Measurements from ENCODE around the gene TVP23A.
A peak's percentile ranks its signal among the peaks of the same experiment; 100 is the strongest.
"Not testable (repeated sequence)": the region's sequence is repeated elsewhere in the genome, so short reads cannot be mapped to it uniquely, and the experiment has no call there.

TVP23A gene

DNA sequence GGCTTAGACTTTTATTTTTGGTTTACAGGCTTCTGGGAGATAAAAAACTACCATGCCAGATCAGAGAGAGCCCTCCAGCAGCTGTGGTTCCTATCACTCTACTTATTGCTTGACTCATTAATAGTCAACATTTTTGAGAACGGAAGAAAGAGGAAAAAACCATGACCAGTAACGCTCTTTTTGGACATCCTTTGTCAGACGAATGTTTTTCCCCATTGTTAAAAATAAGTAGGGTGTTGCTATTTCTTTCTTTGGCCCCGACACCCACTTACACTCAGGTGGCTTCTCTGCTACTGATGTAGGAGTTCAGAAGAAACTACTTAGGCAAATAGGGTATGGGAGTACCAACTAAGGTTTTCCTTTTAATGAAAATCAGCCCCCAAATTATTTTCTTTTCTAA, 27.5 kb downstream of the TVP23A start:
- DNase-seq, result no peak

DNA sequence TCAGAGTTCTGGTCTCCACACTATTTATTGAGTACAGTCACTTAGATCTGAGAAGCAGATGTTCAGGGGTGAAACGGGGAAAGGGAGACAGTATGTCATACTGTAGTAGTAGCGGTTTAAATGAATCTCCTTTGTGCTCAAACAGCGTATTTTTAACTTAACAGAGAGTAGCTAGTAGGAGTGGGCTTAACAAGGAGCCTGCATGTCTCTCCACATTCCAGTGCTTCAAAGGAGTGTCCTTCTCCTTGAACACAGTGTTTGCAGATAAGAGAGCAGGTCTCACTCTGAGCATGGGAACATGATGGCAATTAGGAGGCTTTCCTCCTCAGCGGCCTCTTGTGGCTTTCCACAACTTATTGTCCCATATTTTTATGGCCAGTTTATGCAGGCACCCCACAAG, 30.0 kb downstream of the TVP23A start:
- DNase-seq, result not testable (repeated sequence)

DNA sequence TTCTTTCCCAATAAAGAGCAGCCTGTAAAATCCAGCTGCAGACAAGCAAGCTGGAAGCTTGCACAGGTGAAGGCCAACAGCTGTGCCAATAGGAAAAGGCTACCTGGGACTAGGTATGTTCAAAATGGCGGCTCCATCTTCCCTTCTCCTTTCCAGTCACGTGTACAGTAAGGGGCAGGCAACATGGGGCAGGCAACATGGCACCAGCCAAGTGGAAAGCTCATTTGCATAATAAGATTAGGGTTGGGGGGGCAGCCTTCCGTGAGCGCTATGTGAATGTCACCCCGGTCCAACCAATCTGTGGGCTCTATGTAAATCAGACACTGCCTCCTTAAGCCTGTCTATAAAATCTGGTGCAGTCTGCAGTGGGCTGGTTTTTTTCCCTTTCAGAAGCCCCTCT, 31.3 kb downstream of the TVP23A start:
- no peak for DNase-seq

DNA sequence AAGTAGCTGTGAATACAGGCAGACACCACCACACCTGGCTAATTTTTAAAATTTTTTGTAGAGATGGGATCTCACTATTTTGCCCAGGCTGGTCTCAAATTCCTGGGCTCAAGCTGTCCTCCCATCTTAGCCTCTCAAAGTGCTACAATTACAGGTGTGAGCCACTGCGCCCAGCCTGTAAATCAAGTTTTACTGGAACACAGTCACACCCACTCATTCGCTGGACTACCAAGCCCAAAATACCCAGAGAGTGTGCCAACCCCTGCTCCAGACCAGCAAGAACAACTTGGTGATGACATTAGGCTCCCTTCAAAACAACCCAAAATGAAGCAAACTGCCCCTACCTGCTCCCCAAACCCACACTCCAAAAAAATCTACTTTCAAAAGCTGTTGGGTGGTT, 36.0 kb downstream of the TVP23A start:
- no peak for DNase-seq

DNA sequence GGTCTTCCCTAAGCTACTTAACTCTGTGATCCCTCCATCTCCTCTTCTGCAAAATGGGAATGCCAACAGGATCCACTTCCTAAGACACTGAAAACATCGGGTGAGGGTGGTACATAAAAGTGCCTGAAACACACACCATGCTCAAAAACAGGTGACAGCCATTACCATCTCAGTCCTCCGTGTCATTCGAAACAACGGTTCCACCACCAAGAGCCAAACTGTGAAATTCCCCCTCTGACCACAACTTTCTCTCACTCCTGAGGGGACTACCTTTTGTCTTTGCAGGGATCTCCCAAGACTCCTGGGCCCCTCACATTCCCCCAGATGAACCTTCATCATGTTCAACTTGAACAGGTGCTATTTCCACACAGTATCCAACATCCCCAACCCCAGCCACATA, 38.0 kb downstream of the TVP23A start:
- DNase-seq, result no peak

DNA sequence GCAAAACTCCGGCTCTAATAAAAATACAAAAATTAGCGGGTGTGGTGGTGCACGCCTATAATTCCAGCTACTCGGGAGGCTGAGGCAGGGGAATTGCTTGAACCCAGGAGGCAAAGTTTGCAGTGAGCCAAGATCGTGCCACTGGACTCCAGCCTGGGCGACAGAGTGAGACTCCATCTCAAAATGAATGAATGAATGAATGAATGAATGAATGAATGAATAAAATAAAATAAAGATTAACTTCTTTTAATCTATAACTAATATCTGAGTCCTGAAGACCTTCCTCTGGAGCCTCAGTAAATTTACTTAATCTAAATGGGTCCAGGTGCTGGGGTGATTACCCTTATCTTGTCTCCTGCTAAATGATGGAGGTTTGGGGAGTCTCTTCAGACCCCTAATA, 38.7 kb downstream of the TVP23A start:
- not testable (repeated sequence) for DNase-seq

DNA sequence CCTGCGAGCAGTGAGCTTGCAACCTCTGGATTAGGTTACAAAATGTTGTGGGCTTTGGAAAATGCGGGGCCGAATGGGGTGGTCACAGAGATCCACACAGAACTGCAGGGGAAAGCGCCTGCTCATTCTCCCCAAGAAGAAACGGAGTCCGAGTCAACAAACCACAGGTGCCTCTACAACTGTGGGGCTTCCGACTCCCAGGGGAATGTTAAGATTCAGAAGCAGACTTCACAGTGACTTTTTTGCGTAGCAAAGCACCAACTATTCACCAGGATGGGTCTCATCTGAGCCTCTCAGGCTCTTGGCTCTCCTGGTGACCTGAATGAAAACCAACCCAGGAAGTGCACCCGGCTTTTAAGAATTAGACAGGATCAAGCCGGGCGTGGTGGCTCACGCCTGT, 41.2 kb downstream of the TVP23A start:
- no peak for DNase-seq

DNA sequence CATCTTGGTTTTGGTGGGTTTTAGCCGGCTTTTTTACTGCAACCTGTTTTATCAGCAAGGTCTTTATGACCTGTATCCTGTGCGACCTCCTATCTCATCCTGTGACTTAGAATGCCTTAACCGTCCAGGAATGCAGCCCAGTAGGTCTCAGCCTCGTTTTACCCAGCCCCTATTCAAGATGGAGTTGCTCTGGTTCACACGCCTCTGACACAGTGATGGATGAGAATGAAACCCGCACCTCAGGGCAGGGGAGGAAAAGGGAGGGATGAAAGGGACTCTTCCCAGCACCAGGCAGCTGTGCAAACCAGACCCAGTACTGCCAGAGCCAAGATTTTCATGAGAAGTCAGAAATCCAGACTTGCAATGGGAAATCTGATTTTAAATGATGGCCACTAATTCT, 41.7 kb downstream of the TVP23A start:
- not testable (repeated sequence) for DNase-seq

DNA sequence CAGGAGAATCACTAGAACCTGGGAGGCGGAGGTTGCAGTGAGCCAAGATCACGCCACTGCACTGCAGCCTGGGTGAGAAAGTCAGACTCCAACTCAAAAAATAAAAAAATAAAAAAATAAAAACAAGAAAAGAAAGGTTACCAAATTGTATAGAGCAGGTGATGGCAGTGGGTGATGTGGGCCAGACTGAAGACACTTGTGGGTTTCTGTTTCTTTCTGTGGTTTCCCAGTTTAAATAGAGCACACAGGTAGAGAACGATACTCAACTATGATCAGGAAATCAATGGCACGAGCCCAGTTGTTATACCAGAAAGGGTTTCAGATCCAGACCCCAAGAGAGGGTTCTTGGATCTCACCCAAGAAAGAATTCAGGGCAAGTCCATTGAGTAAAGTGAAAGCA, 42.3 kb downstream of the TVP23A start:
- DNase-seq, result peak in 2 of 5 experiments; percentile 69 to 79

DNA sequence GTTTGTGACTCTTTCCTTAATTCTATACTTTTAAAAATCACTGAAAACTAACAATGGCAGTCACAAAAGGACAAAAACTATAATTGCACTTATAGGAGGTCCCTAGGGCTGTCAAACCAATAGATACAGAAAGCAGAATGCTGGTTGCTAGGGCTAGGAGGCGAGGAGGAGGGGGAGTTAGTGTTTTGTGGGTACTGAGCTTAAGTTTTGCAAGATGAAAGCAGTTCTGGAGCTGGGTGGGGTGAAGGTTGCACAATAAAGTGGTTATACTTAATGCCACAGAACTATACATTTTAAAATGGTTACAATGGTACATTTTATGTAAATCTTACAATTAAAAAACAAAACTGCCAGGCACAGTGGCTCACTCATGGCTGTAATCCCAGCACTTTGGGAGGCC, 47.7 kb downstream of the TVP23A start:
- peak in 2 of 5 experiments; percentile 44 to 68 for DNase-seq

DNA sequence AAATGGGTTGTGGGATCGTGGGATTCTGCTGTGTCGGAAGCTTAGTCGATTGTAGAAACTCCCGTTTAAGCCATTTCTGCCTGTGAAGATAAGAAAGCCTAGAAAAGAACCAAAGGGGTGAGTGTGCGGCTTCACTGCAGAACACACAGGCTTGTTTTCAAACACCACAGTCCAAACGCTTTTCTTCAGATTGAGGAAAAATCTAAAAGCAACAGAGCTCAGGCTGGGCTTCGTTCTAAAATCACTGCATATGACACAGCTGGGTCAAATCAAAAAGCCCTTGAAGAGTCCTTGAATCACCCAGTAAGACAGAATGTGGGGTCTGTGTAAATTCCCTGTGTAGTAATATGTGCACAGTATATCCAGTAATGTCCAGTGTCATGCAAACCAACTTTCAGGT, 49.2 kb downstream of the TVP23A start:
- no peak for DNase-seq

DNA sequence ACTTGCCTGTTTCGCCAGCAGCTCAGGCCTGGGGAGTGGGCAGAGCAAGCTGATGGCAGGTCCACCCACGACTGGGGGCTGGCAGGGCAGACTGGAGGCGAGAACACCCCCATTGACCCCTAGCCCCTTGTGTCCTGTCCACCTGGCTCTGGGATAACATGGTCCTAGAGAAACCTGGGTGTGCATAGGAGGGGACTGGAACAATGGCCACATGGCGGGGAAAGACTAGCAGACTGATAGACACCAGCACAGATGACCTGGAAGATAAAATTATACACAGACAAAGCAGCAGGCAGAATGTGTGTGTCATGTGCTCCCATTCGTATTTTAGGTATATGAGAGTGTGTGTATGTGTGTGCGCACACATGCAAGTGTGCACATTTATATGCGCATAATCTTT, 51.5 kb downstream of the TVP23A start:
- no peak for DNase-seq

DNA sequence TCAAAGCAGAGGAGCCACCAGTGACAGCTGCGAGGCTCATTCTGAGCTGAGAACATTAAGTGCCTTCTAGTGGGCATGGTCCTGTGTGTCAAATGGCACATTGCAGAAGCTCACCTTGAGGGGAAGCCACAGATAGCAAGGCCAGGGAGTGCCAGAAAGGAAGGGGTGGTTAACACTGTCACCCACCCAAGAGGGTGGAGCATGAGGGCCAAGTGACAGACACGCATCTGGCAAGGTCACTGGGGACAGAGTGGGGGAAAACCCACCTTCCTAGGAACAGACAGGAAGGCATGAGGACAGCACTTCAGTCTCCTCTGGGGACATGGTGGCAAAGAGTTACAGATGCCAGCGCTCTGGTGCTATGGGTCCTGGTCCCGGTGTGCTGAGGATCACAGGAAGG, 52.8 kb downstream of the TVP23A start:
- DNase-seq, result peak in 2 of 5 experiments; percentile 38 to 78

DNA sequence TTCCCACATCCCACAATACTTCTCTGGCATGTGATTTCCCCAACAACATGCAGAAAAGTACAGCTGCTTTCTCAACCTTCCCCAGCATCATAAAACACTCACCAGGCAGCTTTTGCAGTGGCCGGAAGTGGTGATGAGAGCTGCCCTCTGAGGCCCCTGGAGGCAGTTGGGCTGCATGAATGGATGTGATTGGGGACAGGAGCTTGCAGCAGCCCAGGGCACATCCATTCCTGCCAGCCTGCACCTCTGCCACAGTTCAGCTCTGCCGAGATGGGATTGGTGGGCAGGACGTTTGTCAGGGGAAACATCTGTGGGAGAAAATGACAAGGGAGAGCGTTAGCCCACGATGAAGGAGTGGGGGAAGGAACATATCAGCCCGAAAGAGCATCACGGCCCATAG, 55.1 kb downstream of the TVP23A start:
- no peak for DNase-seq

DNA sequence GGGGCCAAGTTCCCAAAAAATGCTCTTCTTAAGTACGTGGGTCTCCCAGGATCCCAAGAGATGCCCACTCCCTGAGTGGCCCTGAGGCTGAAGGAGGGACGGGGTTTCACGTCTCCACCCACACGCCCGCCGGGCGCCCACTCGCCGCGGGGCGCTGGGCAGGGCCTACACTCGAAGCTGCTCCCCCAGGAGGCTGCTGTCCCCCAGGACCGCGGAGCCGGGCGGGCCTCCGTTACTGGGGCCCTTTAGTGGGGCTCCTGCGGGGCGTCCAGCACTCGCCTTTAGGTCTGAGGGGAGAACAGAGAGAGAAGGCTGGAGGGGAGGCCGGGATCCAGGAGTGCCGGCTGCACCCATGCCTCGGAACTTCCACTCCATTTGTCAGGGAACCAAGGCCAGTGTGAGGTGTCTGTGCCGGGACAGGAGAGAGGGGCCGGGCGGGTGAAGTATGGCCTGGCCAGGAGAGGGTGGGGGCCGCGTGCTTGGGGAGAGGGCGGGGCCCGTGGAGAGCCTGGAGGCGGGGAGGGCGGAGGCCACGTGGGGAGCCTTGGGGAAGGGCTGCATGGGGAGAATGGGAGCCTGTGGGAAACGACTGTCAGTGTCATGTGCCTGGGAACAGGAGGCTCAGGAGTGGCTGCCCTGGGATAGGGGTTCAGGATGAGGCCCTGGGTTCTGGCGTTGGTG, 56.1 kb downstream of the TVP23A start:
- no peak for DNase-seq

DNA sequence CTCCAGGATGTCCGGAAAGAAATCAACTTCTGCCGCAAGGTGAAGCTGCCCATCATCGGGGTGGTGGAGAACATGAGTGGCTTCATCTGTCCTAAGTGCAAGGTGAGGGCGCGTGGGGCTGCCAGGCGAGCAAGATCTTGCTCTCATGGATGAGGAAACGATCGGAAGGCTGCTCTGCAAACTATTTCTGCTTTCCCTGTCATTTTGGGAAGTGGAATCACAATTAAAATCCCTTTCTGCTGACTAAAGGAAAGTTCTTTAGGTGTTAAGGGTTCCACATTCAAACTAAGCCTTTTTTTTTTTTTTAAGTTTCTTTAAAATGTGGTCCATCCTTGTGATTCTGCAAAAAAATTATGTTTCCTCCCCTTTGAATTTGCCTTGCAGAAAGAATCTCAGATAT, 57.2 kb downstream of the TVP23A start:
- no peak for DNase-seq

DNA sequence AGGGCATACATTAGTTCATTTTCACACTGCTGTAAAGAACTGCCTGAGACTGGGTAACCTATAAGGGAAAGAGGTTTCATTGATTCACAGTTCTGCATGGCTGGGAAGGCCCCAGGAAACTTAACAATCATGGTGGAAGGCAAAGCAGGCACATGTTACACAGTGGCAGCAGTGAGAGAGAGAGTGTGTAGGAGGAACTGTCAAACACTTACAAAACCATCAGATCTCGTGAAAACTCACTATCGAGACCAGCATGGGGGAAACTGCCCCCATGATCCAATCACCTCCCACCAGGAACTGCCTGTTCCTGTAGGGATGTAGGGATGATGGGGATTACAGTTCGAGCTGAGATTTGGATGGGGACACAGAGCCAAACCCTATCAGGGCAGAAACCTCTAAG, 57.7 kb downstream of the TVP23A start:
- DNase-seq, result no peak

DNA sequence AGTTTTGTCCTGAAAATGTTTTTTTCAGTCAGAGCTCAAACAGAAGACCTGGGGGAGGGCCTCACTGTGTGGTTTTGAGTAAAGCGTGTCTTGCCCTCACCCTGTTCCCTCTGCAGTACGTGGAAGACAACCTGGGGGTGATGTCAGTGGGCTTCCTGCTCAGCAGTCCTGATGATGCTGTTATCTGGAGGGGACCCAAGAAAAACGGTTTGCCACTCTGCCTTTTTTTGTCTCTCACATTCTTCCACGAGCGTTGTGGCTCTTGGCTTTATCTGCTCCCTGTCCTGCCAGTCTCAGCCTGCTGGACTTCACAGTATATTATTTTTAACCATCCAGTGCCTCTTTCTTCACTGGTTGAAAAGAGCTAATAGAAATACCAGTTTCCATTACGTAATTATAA, 62.0 kb downstream of the TVP23A start:
- DNase-seq, result no peak

DNA sequence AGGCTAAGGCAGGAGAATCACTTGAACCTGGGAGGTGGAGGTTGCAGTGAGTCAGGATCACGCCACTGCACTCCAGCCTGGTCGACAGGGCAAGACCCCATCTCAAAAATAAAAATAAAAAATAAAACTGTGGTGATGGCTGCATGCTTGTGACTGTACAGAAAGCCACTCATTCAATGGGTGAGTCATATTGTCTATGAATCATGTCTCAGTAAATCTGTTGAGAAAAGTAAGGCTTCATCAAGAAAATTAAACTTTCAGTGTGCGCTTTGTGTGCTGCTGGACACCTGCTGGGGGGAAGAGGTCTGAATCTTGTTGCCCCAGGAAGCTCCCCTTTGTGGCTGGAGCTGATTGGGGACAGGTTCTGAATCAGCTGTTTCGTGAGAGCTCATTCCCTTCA, 63.7 kb downstream of the TVP23A start:
- no peak for DNase-seq

DNA sequence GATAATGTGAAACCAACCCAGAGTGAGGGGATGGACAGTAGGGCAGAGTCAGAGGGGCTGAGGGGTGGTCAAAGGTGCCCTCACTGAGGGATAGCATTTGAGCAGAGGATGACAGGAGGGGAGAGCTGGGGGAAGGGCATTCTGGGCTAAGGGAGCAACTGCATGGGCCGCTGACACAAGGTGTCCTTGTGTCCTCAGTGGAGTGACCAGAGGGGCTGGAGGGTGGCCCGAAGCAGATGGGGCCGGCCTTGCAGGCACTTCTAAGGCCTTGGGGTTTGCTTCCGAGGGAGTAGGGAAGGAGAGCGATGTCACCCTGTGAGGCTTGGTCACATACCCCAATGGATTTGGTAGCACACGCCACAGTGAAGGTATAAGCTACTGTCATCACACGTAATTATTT, 64.9 kb downstream of the TVP23A start:
- no peak for DNase-seq

DNA sequence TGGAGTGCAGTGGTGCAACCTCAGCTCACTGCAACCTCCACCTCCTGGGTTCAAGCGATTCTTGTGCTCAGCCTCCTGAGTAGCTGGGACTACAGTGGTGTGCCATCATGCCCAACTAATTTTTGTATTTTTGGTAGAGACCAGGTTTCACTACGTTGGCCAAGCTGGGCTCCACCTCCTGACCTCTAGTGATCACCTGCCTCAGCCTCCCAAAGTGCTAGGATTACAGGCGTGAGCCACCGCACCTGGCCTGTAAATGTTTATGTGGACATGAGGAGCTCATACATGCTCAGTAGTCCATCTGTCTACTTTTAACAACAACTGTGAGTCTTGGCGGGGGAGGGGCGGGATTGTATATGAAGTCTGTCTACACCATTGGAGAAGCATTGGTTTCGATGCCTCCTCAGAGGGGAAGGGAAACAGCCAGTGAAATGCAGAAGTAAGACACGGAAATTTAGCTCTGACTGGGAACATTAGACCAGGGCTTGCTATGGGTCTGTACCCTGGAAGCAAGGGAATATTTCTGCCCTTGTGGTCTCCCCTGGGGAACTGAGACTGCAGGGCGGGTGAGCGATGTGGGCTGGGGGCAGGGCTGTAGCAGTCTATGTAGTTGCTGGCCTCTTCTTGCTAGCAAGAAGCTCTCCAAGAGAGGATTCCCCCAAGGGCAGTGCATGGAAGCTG, 65.6 kb downstream of the TVP23A start:
- DNase-seq, result no peak

DNA sequence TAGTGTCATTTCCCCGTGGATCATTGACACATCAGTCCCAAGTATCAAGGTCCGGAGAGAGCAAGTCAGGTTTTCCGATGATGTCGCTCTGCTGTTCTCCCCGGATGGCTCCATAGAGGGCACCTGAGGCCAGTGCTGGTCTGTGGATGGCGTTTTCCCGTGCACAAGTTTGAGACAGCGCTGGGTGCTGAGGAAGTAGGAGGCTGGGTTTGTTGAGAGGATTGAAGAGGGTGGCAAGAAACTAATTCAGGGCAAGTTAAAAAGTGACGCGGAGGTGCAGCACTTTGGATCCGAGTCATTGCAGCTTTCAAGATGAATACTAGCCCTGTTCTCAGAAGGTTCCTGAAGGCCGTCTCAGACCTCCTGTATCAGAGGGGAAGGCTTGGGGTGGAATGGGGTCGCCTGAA, 67.3 kb downstream of the TVP23A start:
- DNase-seq, result peak in 1 of 5 experiments; percentile 27

DNA sequence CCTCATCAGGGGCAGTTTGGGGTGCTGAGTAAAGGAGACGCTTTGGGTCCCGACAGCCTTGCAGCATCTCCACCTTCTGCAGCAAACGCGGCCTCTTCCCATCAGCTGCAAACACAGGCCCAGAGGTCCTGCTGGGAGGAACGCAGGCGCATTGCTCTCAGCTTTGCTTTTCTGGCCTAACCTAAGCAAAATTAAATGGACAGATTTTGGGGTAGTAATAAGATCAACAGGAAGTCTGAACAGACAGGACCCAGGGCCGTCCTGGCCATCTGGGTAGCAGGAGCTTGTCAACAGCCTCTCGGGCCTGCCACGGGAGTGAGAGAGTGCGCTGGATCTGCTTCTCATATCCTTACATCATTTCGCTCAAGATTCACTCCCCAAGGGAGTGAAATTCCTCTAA, 67.8 kb downstream of the TVP23A start:
- no peak for DNase-seq

DNA sequence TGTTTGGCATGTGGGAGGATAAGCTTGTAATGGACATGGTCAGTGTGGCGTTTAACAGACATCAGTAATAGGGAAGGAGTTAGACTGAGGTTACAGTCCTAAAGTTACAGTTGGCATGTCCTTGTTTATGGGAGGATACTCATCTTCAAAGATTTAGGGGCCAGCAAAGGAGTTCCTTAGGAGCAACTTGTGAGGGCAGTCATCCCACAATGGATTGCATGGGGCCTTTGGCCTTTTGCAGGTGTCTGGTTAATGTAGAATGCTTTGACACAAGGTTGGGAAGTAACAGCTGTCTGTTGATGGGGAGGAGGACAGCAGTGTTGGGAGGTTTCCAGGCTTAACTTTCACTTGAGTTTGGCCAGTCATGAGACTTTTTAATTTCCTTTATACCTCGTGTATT, 72.8 kb downstream of the TVP23A start:
- DNase-seq, result no peak
